Fibroblast of skin of abdomen (primary cell): ENCODE measurements around the gene MICALL1.
"Not testable (repeated sequence)": the region's sequence is repeated elsewhere in the genome, so short reads cannot be mapped to it uniquely, and the experiment has no call there.

Experiments
- DNase-seq: peaks from one replicate; pipeline ENCODE4 v3.0.0-alpha.2; 2013

The MICALL1 gene

DNA sequence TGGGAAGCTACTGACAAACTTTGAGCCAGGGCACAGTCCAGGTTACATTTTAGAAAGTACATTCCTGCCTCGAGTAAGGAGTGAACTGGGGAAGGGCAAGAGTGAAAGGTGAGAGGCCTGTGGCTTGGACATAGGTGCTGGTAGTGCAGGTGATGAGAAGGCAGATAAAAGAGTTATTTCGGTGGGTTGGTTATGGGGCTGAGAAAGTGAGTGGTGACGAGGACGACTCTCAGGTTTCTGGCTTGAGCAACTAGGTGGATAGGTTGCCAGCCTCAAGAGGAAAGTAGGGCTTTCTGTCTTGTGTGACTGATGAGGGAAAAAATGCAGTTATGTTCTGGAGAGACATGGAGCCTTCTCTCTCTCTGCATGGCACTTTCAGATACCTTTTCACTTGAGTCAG lies 51.1 kb downstream of the MICALL1 start:
- no peak for DNase-seq

DNA sequence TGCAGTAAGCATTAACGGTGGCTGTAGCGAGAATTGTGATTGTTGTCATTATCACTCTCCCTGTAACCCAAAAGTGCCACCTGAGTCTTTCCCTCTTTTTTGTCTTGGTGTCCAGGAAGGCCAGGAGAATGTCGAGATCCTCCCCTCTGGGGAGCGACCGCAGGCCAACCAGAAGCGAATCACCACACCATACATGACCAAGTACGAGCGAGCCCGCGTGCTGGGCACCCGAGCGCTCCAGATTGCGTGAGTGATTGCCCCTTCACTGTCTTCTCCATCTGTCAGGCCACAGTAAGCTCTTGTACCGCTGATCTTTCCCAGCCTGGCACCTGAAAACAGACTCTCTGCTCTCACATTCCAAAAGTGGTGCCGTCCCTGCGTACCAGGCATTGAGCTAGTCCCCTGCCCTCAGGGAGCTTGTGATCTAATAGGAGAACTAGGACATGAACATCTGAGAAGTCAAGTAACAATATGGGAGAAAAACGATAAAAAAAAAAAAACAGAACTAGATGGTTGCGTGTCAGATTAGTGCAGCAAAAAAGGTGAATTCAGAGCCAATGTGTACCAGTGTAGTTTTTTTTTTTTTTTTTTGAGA lies 53.2 kb downstream of the MICALL1 start:
- DNase-seq, result no peak

DNA sequence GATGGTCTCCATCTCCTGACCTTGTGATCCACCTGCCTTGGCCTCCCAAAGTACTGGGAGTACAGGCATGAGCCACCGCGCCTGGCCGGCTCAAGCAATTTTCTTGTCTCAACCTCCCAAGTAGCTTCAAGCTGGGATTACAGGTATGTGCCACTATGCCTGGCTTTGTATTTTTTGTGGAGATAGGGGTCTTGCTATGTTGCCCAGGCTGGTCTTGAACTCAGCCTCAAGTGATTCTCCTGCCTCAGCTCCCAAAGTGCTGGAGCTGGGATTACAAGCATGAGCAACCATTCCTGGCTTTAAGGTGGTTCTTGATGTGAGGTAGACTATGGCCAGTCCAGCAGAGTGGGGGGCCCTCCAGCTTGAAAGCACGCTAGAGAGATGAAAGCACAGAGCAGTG lies 55.0 kb downstream of the MICALL1 start:
- no peak for DNase-seq

DNA sequence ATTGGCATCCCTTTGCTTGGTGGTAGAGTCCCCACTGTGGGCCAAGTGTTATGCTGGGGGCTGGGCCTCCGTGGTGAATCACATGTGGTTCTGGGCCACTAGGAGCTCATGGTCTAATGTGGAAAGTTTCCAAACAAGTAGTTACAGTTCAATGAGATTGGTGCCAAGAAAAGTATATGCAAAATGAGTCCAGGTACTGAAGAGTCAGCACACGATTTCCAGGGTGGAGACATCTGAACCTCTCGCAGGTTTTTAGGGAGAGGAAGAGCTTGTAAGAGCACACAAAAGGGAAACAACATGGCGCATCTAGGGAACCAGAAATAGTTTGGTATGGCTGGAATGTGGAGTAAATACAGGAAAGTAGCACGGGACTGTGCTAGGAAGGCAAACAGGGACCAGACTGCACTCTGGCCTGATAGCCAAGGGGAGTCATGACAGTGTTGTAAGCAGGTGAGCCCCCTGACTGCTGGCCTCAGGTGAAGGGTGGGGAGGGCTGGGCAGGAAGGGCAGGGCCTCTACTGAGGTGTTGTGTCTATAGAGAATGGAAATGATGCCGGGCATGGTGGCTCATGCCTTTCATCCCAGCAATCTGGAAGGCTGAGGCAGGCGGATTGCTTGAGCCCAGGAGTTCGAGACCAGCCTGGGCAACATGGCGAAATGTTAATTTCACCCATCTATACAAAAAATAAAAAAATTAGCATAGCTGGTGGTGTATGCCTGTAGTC lies 60.0 kb downstream of the MICALL1 start:
- peak; percentile 3 for DNase-seq

DNA sequence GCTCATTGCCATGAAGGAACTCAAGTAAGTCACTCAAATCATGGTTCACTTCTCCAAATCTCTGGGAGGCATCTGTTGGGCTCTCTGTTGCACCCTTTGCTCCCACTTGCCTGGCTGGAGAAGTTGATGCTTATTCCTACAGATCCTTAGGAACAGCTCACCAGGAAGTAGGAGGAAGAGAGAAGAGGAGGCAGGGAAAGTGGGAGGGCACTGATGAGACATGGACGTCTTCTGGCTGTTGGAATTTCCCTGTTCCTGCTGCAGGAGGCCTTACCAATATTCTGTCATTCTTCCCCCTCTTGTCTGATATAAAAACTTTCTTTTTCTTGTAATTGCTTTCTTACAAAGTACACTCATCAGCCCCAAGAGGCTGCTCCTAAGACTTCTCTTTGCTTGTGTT lies 61.0 kb downstream of the MICALL1 start:
- no peak for DNase-seq

DNA sequence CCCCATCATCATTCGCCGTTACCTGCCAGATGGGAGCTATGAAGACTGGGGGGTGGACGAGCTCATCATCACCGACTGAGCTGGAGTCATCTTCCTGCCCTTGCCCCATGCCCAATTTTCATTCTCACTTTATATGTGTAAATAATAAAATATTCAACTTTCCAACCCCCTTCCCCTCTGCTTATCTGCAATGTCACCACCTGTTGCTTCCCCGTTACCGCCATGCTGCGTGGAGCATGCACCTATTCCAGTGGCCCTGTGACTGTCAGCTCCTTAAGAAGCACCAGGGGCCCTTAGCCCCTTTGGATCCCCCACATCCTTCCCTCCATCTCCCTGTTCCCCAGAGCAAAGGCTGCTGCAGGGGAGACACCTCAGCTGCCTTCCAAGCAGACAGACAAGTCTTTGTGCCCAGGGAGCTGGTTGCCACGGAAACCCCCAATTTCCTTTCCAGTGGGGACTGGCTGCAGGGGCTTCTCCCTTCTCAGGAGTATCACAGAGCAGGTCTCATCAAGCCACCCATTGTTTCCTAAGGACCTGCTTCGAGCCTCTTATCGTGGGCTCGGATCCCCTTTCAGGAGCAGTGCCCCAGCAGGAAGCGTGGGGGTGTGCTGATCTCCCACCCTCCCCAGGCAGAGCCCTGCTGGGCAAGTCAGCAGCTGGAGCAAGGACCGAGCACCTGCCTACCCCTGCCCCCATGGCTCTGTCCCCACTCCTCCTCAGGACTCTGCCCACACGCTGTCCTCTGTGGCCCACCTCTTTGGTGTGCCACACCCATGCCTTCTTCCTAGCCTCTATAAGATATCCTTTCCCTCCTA lies 61.7 kb downstream of the MICALL1 start:
- no peak for DNase-seq

DNA sequence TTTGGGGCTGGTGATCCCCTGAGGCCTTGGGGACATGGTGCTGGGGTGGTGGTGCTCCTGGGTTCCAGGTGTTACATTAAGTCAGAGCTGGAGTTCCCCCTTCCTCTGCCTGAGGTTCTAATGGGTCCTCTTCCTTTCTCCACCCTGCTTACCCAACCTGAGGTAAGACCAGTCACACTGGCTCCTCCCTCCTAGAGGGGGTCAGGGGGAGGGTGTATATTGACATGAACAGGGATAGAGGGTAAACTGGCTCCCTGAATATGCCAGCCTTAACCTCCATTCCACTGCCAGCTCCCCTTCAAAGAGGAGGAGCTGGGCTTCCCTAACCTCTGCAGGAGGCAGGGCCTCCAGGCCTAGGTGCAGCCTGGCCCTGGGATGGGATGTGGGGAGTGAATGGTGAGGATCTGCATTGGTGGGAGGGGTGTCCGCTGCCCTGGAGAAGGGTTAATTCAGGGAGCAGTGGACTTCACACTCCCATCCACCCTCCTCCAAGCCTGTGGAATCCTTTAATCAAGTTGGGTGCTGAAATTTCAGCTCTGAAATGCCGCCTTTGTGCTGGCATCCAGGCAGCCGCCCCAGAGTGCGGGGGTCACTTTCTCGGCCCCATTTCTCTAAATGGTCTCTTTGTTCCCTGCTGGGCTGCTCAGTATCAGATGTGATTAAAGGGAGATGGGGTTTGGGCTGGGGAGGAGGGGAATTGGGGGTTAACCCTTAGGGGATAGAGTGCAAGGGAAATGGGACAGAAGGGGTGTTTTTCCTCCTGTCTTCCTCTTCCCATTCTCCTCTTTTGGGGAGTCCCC lies 62.6 kb downstream of the MICALL1 start:
- no peak for DNase-seq

DNA sequence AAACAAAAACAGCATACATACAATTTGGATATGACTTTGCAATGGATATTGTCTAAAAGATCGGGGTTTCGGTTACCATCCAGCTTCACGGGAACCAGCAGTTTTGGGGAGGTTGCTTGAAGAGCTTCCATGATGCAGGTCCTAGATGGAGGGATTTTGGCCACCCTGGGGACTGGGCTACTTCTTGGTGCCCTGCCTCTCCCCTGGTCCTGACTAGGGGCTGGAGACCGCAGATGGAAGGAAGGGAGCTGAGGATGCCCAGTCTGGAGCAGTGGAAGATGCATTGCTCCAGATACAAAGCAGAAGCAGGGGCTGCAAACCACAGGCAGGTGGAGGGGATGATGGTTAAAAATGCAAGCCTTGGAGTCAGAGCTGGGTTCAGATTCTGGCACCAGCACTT lies 64.8 kb downstream of the MICALL1 start:
- no peak for DNase-seq

DNA sequence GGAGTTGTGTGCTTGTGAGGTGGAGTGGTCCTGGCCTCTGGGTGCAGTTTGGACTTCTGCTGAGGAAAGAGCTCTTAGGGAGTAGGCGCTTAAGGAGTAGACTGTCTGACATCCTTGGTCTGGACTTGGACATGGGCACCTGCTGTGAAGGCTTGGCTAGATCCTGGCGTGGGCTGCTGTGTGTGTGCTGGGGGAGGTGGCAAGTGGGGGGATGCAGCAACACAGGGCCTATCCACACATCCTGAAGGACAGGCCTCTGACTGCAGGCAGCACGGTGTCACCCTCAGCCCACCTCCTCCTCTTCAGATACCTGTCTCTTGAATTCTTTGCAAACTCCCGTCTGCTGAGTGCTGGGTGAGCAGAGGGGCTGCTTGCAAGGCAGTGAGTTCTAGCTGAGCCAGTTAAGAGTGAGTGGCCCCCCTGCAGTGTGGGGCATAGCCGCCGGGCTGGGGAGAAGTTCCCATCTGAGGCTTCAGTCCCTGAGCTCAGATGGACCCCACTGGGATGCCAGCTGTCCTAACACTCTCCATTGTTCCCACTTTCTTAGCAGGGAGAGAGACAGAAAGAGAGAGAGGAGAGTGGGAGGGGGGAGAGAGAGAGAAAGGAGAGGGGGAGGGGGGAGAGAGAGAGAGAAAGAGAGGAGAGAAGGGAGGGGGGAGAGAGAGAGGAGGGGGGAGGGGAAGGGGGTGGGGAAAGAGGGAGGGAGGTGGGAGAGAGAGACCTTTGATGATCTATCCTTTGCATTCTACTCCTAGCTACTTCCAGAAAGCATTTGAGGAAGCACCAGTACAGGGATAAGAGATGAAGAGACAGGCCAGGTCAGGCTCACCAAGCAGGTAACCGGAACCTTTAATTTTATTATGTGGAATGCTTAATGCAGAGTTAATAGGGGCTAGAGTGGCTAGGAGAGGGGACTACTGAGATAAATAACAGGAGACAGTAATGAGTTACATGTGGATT lies 65.7 kb downstream of the MICALL1 start:
- no peak for DNase-seq

DNA sequence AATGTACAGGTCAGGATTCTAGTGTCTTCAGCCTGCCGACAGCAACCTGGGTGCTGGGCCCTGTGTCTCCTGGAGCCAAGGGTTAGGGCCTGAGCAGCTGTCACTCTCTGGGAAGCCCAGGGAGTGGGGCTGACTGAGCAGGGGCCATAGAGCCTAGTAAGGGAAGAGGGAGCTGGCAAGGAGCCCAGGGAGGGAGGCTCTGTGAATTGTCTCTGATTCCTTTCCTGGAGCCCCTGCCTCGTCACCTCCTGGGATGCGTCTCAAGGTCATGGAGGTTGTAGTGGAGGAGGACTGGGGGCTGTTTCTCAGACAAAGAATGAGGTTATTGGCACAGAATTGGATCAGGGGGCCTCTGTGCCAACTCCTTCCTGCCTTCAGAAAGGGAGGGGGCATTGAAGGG lies 66.4 kb downstream of the MICALL1 start:
- no peak for DNase-seq

DNA sequence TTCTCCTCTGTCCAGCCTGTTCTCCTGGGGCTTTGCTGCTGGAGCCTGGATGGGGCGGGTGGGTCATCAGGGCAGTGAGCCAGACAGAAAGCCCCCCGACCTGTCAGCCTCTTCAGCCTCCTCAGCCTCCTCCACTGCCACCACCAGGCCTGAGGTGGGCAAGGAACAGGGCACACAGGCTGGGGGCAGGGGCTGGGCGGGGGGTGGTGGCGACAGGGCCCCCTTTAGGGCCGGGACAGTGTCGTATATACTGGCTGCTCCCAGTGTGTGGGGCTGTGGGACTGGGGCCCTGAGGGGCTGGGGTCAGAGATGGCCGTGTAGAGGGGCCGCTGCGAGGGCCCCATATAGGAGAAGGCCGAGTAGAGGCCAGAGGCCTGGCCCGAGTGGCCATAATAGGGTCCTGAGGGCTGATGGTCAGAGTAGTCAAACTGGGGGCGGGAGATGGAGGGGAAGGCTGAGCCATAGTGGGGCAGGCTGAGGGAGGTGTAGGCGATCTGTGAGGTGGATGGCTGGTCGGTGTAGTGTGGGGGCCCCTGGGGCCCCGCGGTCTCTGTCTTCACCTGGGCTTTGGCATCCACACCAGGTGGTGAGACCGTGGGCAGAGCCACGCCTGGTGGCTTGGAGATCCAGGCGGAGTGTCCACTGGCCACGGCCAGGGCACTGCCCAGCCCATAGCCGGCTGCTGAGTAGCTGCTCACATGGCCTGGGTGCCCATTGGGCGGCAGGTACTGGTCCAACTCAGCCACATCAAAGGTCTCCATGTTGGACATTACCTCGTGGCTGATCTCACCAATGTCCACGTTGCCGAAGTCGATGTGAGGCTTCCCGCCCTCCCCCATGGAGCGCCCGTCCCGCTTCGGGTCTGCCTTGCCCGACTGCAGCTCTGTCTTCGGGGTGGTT lies 67.4 kb downstream of the MICALL1 start:
- DNase-seq, result no peak

DNA sequence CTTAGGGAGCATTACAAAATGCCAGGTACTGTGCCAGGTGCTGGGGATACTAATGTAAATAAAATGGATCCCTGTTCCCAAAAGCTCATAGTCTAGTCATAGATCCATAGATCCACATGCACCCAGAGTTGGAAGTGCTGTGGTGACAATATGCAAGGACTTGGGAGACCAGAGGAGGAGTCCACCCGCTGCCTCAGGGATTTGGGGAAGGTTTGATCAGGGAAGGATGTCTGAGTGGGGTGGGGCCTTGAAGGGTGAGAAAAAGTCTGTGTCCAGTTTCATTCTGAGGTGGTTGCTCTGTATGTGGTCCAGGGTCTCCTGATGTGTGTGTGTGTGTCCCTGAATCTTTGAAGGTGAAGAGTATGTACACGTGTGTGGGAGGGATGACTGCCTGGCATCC lies 69.1 kb downstream of the MICALL1 start:
- no peak for DNase-seq

DNA sequence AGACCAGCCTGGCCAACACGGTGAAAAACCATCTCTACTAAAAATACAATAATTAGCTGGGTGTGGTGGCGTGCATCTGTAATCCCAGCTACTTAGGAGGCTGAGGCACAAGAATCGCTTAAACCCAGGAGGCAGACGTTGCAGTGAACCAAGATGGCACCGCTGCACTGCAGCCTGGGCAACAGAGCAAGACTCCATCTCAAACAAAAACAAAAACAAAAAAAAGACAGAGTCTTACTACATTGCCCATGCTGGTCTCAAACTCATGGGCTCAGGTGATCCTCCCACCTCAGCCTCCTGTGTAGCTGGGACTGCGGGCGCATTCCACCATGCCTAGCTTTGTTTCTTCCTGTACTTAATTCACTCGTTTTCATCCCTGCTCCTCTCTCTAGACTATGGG lies 69.9 kb downstream of the MICALL1 start:
- DNase-seq, result not testable (repeated sequence)

DNA sequence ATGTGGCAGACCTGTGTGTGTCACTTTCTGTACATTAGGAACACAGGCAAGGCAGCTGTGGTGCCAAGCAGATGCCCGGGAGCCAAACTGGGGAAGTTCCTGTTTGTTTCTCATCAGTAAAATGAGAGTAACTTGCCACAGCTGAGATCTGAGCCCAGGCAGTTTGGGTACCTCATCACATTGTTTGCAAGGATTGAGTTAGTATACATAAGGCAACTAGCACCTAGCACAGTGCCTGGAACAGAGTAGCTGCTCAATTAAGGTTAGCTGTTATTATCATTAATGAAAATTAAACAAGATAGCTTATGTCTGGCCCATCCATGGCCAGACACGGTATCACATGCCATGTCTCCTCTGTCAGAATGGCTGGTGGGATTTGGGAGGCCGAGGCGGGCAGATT lies 70.5 kb downstream of the MICALL1 start:
- no peak for DNase-seq

DNA sequence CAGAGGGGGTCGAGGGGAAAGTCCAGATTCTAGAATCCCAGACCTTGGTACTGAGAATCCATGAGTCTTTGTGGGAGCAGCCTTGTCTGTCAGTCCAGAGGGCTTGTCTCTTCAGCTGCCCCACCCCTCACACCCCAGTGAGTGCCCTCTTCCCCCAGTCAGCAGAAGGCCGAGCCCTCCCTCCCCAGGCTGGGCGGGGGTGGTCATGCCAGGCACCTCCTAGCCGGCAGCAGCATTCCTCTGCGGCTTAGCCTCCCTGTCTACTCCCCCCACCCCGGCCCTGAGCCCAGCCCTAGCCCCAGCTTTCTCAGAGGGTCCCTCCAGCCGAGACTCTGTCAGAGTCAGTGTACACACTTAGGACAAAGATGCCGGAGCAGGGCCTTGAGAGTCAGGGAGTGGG lies 73.7 kb downstream of the MICALL1 start:
- DNase-seq, result no peak

DNA sequence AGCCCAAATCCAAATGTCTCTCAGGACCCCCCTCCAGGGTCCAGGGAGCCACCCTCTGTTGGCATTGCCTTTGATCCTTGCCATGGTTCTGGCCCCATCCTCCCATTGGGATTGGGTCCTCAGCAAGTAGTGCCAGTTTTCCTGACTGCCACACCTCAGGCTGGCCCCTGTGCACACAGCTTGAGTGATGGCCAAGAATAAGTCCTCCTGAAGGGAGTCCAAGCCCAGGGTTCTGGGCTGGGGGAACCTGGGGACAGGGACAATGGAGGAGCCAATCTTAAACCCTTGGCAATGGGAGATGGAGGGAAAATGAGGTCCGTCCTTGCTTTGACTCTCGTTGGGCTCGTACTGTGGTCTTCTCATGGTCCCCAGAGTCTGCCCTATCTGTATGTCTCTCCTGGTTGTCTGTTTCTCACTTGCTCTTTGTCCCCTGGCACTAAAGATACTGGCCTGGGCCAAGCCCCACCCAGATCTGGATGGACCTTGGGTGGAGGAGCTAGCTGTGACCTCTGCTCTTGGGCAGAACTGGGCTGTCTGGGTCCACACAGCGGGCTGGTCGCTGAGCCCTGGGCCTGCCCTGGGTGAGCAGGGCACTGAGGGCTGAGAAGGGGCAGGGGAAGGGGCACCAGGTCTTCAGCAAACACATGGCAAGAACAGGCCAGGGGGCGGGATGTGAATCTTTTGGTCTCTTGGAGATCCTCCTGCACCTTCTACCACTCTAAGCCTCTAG lies 75.3 kb downstream of the MICALL1 start:
- no peak for DNase-seq

DNA sequence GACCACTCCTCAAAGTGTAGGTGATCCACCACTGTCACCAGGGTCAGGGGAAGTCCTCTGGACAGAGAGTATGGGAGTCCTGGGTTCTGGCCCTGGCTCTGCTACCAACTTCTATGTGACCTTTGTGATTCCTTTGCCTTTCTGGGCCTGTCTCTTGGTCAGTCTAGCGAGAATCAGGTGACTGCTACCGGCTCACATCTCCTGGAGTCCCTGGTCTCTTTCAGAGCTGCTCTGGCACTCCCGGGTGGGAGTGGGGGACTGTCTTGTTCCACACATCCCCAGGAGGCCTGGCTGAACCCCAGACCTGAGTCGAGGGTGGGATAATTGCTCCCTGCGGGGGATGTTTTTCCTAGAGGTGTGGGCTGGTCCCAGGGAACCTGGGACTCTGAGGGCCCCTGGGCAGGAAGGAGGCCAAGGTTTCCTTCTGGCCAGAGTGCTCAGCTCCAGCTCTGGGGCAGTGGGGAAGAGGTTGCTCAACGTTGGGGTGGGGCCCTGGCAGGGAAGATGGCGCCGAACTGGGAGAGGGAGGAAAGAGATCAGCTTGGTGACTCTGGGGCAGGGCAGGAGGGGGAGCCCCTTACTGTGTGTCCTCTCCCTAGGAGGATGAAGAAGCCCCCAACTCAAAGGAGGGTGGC lies 76.2 kb downstream of the MICALL1 start:
- DNase-seq, result no peak

DNA sequence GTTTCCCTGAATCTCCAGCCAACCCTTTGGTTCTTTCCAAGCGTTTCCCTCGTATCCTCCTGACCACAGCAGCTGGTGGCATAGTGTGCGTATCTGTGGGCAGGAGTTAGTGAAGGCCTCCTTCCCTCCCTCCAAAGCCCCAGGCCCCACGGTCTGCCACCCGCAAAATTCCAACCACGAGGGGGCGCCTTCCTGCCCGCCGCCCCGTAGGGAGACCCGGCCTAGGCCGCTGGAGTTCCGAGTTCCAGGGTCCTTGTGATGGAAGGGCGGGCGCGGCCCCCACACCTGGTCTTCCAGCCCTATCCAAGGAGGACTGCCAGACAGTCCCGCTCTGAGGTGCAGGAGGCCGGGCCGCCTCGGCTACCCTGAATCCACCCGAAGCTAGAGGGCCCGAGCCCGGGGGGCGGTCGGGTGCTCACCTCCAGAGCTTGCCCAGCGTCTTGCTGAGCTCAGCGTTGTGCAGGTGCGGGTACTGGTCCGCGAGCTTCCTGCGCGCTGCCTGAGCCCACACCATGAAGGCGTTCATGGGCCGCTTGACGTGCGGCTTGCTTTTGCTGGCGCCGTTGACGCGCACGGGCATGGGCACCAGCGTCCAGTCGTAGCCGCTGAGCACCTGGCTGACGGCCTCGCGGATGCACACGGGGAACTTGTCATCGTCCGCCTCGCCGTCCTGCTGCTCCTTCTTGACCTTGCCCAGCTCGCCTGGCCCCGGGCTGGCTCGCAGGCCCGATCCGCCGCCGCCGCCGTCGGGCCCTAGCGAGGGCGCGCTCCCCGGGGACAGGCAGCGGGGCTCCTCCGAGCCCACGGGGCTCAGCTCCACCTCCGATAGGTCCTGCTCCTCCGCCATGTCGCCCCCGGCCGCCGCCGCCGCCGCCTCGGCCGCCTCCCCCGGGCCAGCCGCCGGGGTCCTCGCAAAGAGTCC lies 77.1 kb downstream of the MICALL1 start:
- DNase-seq, result no peak
